Sigmoid colon (tissue), 4 donors: Measurements from ENCODE around the gene MAP3K14.

ENCODE experiments used
- EP300 ChIP-seq, 4 donors: sonication (generic); formaldehyde crosslinking; IDR thresholded peaks; one replicate each; pipeline ENCODE4 v1.6.1; 2017; ENCODE audit warnings: antibody characterized with exemption in 4 of 4
- POLR2A ChIP-seq, 2 donors: fragments of 450-650 bp; IDR thresholded peaks; one replicate each; pipeline ENCODE4 v1.6.1; 2016; ENCODE audit warnings: antibody characterized with exemption in 2 of 2, mild to moderate bottlenecking in 2 of 2, moderate library complexity in 2 of 2
- POLR2AphosphoS5 ChIP-seq, 4 donors: sonication (generic); formaldehyde crosslinking; IDR thresholded peaks; one replicate each; pipeline ENCODE4 v1.6.1; 2017; ENCODE audit warnings: antibody characterized with exemption in 4 of 4
- TF ChIP-seq, protein P1 (sequence below), 4 experiments: fragments of 450-650 bp in 3 of 4; fragments of 200-600 bp in 1 of 4; IDR thresholded peaks; one replicate each; pipeline ENCODE4 v1.5.1; 2016 to 2019; ENCODE audit warnings: antibody characterized with exemption in 4 of 4, mild to moderate bottlenecking in 3 of 4, moderate library complexity in 2 of 4

DNA sequence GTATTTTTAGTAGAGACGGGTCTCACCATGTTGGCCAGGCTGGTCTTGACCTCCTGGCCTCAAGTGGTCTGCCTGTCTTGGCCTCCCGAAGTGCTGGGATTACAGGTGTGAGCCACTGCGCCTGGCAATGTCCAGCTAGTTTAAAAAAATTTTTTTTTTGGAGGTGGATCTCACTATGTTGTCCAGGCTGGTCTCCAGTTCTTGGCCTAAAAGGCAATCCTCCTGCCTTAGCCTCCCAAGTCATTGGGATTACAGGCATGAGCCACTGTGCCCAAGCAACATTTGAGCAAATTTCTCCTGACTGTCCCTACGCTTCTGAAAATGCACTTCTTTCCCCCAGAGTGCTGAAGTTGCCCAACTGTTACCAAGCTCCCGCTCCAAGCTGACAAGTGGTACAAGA lies 8.0 kb downstream of the MAP3K14 start:
- no peak for TF ChIP-seq POLR2AphosphoS5 (IDR thresholded peaks at IDR 0.05)
- TF ChIP-seq, protein P1, sequence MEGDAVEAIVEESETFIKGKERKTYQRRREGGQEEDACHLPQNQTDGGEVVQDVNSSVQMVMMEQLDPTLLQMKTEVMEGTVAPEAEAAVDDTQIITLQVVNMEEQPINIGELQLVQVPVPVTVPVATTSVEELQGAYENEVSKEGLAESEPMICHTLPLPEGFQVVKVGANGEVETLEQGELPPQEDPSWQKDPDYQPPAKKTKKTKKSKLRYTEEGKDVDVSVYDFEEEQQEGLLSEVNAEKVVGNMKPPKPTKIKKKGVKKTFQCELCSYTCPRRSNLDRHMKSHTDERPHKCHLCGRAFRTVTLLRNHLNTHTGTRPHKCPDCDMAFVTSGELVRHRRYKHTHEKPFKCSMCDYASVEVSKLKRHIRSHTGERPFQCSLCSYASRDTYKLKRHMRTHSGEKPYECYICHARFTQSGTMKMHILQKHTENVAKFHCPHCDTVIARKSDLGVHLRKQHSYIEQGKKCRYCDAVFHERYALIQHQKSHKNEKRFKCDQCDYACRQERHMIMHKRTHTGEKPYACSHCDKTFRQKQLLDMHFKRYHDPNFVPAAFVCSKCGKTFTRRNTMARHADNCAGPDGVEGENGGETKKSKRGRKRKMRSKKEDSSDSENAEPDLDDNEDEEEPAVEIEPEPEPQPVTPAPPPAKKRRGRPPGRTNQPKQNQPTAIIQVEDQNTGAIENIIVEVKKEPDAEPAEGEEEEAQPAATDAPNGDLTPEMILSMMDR (IDR thresholded peaks at IDR 0.05): no peak
- TF ChIP-seq POLR2A (IDR thresholded peaks at IDR 0.05): no peak
- no peak for TF ChIP-seq EP300 (IDR thresholded peaks at IDR 0.05)
